ENCODE results near the gene CCDC88B.

DNA sequence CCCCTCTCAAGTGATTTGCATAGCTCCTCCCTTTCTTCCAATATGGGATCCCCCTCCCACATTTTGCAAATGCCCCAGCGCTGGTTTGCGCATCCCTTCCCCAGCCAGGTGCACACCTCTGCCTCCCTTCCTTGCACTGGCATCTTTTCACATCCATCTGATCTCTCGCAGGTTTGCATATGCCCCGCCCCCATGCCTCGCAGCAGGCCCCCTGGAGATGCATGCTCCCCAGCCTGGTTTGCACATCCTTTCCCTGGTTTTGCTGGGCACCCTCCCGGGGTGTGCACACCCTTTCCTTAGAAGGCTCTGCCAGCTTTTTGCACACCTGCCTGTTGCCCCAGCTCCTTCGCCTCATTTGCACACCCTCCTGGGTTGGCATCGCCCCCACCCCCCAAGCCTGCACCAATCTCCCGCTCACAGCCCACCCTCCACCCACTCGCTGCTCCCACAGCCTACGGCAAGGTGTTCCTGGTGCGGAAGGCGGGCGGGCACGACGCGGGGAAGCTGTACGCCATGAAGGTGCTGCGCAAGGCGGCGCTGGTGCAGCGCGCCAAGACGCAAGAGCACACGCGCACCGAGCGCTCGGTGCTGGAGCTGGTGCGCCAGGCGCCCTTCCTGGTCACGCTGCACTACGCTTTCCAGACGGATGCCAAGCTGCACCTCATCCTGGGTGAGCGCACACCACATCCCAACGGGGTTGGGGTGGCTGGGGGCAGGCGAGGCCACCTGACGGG, 19.9 kb downstream of the CCDC88B start:
- TF ChIP-seq, protein P1, sequence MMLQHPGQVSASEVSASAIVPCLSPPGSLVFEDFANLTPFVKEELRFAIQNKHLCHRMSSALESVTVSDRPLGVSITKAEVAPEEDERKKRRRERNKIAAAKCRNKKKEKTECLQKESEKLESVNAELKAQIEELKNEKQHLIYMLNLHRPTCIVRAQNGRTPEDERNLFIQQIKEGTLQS (IDR thresholded peaks at IDR 0.05), result no peak
- TF ChIP-seq TAF1 (conservative IDR thresholded peaks at IDR 0.05) (no peak), RAD21 (IDR thresholded peaks at IDR 0.05) (no peak), JUND (IDR thresholded peaks at IDR 0.05) (no peak), FOXA2 (IDR thresholded peaks at IDR 0.05) (no peak)
- TF ChIP-seq, protein P2, sequence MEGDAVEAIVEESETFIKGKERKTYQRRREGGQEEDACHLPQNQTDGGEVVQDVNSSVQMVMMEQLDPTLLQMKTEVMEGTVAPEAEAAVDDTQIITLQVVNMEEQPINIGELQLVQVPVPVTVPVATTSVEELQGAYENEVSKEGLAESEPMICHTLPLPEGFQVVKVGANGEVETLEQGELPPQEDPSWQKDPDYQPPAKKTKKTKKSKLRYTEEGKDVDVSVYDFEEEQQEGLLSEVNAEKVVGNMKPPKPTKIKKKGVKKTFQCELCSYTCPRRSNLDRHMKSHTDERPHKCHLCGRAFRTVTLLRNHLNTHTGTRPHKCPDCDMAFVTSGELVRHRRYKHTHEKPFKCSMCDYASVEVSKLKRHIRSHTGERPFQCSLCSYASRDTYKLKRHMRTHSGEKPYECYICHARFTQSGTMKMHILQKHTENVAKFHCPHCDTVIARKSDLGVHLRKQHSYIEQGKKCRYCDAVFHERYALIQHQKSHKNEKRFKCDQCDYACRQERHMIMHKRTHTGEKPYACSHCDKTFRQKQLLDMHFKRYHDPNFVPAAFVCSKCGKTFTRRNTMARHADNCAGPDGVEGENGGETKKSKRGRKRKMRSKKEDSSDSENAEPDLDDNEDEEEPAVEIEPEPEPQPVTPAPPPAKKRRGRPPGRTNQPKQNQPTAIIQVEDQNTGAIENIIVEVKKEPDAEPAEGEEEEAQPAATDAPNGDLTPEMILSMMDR (IDR thresholded peaks at IDR 0.05; ENCODE audit: low read depth, low read length, missing input control), result no peak
- TF ChIP-seq, protein P3, sequence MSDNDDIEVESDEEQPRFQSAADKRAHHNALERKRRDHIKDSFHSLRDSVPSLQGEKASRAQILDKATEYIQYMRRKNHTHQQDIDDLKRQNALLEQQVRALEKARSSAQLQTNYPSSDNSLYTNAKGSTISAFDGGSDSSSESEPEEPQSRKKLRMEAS (IDR thresholded peaks at IDR 0.05), result no peak
- TF ChIP-seq, protein P4, sequence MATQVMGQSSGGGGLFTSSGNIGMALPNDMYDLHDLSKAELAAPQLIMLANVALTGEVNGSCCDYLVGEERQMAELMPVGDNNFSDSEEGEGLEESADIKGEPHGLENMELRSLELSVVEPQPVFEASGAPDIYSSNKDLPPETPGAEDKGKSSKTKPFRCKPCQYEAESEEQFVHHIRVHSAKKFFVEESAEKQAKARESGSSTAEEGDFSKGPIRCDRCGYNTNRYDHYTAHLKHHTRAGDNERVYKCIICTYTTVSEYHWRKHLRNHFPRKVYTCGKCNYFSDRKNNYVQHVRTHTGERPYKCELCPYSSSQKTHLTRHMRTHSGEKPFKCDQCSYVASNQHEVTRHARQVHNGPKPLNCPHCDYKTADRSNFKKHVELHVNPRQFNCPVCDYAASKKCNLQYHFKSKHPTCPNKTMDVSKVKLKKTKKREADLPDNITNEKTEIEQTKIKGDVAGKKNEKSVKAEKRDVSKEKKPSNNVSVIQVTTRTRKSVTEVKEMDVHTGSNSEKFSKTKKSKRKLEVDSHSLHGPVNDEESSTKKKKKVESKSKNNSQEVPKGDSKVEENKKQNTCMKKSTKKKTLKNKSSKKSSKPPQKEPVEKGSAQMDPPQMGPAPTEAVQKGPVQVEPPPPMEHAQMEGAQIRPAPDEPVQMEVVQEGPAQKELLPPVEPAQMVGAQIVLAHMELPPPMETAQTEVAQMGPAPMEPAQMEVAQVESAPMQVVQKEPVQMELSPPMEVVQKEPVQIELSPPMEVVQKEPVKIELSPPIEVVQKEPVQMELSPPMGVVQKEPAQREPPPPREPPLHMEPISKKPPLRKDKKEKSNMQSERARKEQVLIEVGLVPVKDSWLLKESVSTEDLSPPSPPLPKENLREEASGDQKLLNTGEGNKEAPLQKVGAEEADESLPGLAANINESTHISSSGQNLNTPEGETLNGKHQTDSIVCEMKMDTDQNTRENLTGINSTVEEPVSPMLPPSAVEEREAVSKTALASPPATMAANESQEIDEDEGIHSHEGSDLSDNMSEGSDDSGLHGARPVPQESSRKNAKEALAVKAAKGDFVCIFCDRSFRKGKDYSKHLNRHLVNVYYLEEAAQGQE (IDR thresholded peaks at IDR 0.05), result no peak

All from liver (tissue), 3 donors.